Endothelial cell of umbilical vein (primary cell): ENCODE measurements around the gene STARD13. TPM values are rescaled to one million over a fixed set of nuclear protein-coding genes. Genes with fewer than 3 reads are reported as not detected.

Experiments used
- BruUV-seq: library from RNA; stranded (reverse); fragments of 400-500 nt; replicated peaks from 2 replicates; lab custom pipeline; 2021; lab: Mats Ljungman, UMichigan
- CTCF ChIA-PET: fragments of 300-600, 350-600 bp; sonication (Branson Sonifier 250); formaldehyde crosslinking; loops from one replicate; lab custom pipeline; 2021; ENCODE audit warnings: antibody characterized with exemption, inconsistent platforms; lab: Charles Lee
- POLR2A ChIA-PET: fragments of 300-600, 350-600 bp; sonication (Branson Sonifier 250); formaldehyde crosslinking; loops from one replicate; lab custom pipeline; 2021; ENCODE audit warnings: antibody characterized with exemption, inconsistent platforms; lab: Charles Lee
- DNase-seq: peaks from one replicate; pipeline ENCODE4 v3.0.0-alpha.2; 2011; ENCODE audit warnings: low read depth, low spot score
- FAIRE-seq: peaks from 2 replicates; lab custom pipeline; 2011; peaks lifted over from hg19 to GRCh38; lab: Jason Lieb, UNC
- H2AFZ ChIP-seq: 2 replicates; pipeline ENCODE4 v1.6.0; 2012; ENCODE audit warnings: low read depth, low read length, control low read depth, inconsistent platforms
- H3K27ac ChIP-seq: 2 replicates; pipeline ENCODE4 v1.5.1; 2011; ENCODE audit warnings: low read depth, mild to moderate bottlenecking, control low read depth, low read length, moderate library complexity; ENCODE audit not compliant: insufficient read depth
- H3K27me3 ChIP-seq, 2 experiments: 2 replicates each; pipeline versions ENCODE4 v1.6.0 to v1.6.1; 2011; ENCODE audit warnings: low read length in 2 of 2, mixed read lengths in 1 of 2; ENCODE audit not compliant: control insufficient read depth in 2 of 2, insufficient read depth in 2 of 2
- H3K36me3 ChIP-seq, 2 experiments: 2 replicates in 1 of 2; 3 replicates in 1 of 2; pipeline ENCODE4 v1.5.1; 2011; ENCODE audit warnings: low read length in 2 of 2, mild to moderate bottlenecking in 1 of 2, moderate library complexity in 1 of 2; ENCODE audit not compliant: control insufficient read depth in 2 of 2, insufficient read depth in 2 of 2; ENCODE audit errors: extremely low read depth in 1 of 2
- H3K4me1 ChIP-seq: 3 replicates; pipeline ENCODE4 v1.5.1; 2011; ENCODE audit warnings: mild to moderate bottlenecking, low read length; ENCODE audit not compliant: control insufficient read depth, insufficient read depth; ENCODE audit errors: extremely low read depth
- H3K4me2 ChIP-seq: 2 replicates; pipeline ENCODE4 v1.6.1; 2011; ENCODE audit warnings: low read length, control low read depth, mixed read lengths; ENCODE audit not compliant: insufficient read depth
- H3K4me3 ChIP-seq, 3 experiments: fragments of 200-600 bp in 1 of 3; sonication (generic), shearing (Covaris generic) in 1 of 3; replicated peaks in 1 of 3; 2 replicates each; pipeline ENCODE4 v1.5.1; 2011 to 2016; ENCODE audit warnings: control low read depth in 3 of 3, low read length in 3 of 3, mild to moderate bottlenecking in 2 of 3, inconsistent platforms in 1 of 3, low read depth in 1 of 3, moderate library complexity in 1 of 3; ENCODE audit not compliant: insufficient read depth in 1 of 3
- H3K79me2 ChIP-seq: 2 replicates; pipeline ENCODE4 v1.6.0; 2012; ENCODE audit warnings: low read length, inconsistent platforms; ENCODE audit not compliant: control insufficient read depth, insufficient read depth
- H3K9ac ChIP-seq: replicated peaks from 2 replicates; pipeline ENCODE3; 2011; ENCODE audit warnings: low read length, control low read depth; ENCODE audit not compliant: insufficient read depth; ENCODE audit errors: extremely low read depth
- H3K9me1 ChIP-seq: replicated peaks from 3 replicates; pipeline ENCODE4 v1.6.0; 2011; ENCODE audit warnings: mild to moderate bottlenecking, low read length; ENCODE audit not compliant: control insufficient read depth, insufficient read depth; ENCODE audit errors: extremely low read depth
- H3K9me3 ChIP-seq: replicated peaks from 2 replicates; pipeline ENCODE4 v1.5.1; 2012; ENCODE audit warnings: low read length, inconsistent platforms; ENCODE audit not compliant: control insufficient read depth, insufficient read depth
- H4K20me1 ChIP-seq: replicated peaks from 2 replicates; pipeline ENCODE3; 2011; ENCODE audit warnings: mild to moderate bottlenecking, low read length; ENCODE audit not compliant: control insufficient read depth, insufficient read depth; ENCODE audit errors: extremely low read depth
- EZH2 ChIP-seq: IDR thresholded peaks from 2 replicates; pipeline ENCODE4 v1.6.1; 2012; ENCODE audit warnings: borderline replicate concordance, low read depth, mild to moderate bottlenecking, moderate library complexity, low read length, inconsistent platforms; ENCODE audit not compliant: severe bottlenecking
- FOS ChIP-seq: IDR thresholded peaks from 2 replicates; pipeline ENCODE4 v1.6.1; 2011; ENCODE audit warnings: mild to moderate bottlenecking, low read length, moderate library complexity, borderline replicate concordance; ENCODE audit not compliant: insufficient read depth
- GATA2 ChIP-seq: IDR thresholded peaks from 2 replicates; pipeline ENCODE4 v1.7.0; 2011; ENCODE audit warnings: low read depth, mild to moderate bottlenecking, moderate library complexity, mixed read lengths, low read length; ENCODE audit not compliant: insufficient read length, insufficient read depth
- JUN ChIP-seq: IDR thresholded peaks from 2 replicates; pipeline ENCODE4 v1.6.1; 2011; ENCODE audit warnings: borderline replicate concordance, low read depth; ENCODE audit not compliant: insufficient read length, insufficient read depth
- MYC ChIP-seq: IDR thresholded peaks from one replicate; pipeline ENCODE4 v1.6.1; 2011; ENCODE audit warnings: mild to moderate bottlenecking, low read depth, low read length
- POLR2A ChIP-seq: IDR thresholded peaks from 2 replicates; pipeline ENCODE4 v1.6.1; 2012; ENCODE audit warnings: low read depth, mild to moderate bottlenecking, control low read depth, low read length
- POLR2AphosphoS5 ChIP-seq: IDR thresholded peaks from 2 replicates; pipeline ENCODE4 v1.6.1; 2012; ENCODE audit warnings: low read depth, mild to moderate bottlenecking, control low read depth, low read length, moderate library complexity; ENCODE audit not compliant: insufficient read depth
- dilution Hi-C: fragments of 300-500 bp; cut with MboI; formaldehyde crosslinking; loops from one replicate; pipeline ENCODE4 v1.15.0; 2019; ENCODE audit warnings: low sequenced_read_pairs; ENCODE audit not compliant: extremely low pct_ligation_motif_present
- intact Hi-C: fragments of 100-400 bp; cut with micrococcal nuclease; formaldehyde crosslinking; loops from one replicate; pipeline ENCODE4 v1.10.0; 2022
- polyA plus RNA-seq, 4 experiments: library from polyadenylated mRNA; depleted of rRNA in 3 of 4; stranded (reverse) in 3 of 4; unstranded in 1 of 4; fragments of >200 nt; gene quantifications; 2 replicates each; pipeline versions ENCODE4 v1.2.1 to v1.2.3, GENCODE V29; 2011 to 2012; ENCODE audit warnings: missing spikeins in 1 of 4
- total RNA-seq: library from RNA; stranded (reverse); gene quantifications from 2 replicates; pipeline ENCODE4 v1.2.3, GENCODE V29; 2021
- TF ChIP-seq, protein P1 (sequence below): IDR thresholded peaks from 2 replicates; pipeline ENCODE4 v1.6.1; 2011; ENCODE audit not compliant: insufficient read depth, insufficient read length
- TF ChIP-seq, protein P2 (sequence below), 2 donors: IDR thresholded peaks; 1 replicate in 1 of 2; 2 replicates in 1 of 2; pipeline ENCODE4 v1.5.1; 2011; ENCODE audit warnings: low read length in 2 of 2, mild to moderate bottlenecking in 2 of 2, moderate library complexity in 2 of 2, control low read depth in 1 of 2, inconsistent platforms in 1 of 2, low read depth in 1 of 2; ENCODE audit not compliant: insufficient read depth in 1 of 2; ENCODE audit errors: extremely low read depth in 1 of 2

STARD13 gene
- total and polyA plus RNA-seq, 2 donors (not counting 3 experiments of a cell fraction or from before 2014, with no cell fraction given) = 11.0 to 47.7 TPM

DNA sequence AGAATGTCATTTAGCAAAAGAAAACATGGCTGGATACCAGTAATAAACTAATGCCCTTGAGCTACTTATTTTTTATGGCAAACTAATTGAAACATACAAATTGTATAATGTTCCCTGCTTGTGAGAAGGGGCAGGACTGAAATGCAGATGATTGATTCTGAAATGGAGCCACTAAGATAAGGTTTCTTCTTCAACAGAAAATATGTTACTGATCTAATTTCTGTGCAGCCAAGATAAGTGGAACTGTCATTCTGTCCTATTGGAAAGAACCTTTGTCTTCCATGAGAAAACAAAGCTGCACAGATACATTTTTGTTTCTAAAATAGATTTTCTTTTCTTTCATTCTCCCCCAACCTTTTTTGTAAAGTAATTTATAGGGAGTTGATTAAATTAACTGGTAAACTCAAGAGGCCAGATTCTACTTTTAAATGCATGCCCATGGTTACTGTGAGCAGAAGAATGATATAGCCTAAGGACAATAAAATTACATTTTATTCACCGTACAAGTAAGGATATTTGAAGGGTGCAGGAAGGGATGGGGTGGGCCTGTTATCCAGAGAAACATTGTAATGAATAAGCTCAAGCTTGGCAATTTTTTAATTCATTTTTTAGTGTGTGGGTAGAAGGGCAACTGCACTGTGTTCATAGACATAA is 39.9 kb downstream of the STARD13 start:
- H3K4me3 ChIP-seq = no peak overlapping the region
- no peak overlapping the region for H3K27ac ChIP-seq
- H3K79me2 ChIP-seq = peaks cover 80% of the 10 kb centered on the region
- H2AFZ ChIP-seq = no peak overlapping the region
- no peak for DNase-seq
- peaks cover 0 to 2% of the 10 kb centered on the region in 2 experiments for H3K36me3 ChIP-seq
- ChIA-PET POLR2A (no interaction called here), CTCF (interaction anchor here (0.6 to 1.4 kb wide), 3 partner anchors 16 to 297 kb away, joined by 3 to 4 read pairs (median 3); no protein-coding TSS in a partner anchor)
- H3K9ac ChIP-seq = no peak overlapping the region
- intact Hi-C loops = no loop called here
- dilution Hi-C loops = no loop called here
- no peaks in the 10 kb centered on the region for H3K9me3 ChIP-seq
- no peak for FAIRE-seq
- TF ChIP-seq POLR2A = no peak
- TF ChIP-seq, protein P1, sequence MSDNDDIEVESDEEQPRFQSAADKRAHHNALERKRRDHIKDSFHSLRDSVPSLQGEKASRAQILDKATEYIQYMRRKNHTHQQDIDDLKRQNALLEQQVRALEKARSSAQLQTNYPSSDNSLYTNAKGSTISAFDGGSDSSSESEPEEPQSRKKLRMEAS = no peak
- no peak for TF ChIP-seq MYC
- no peak for TF ChIP-seq FOS
- no peak for TF ChIP-seq POLR2AphosphoS5
- TF ChIP-seq EZH2 = no peak
- no peak for TF ChIP-seq GATA2
- TF ChIP-seq JUN = no peak
- TF ChIP-seq, protein P2, sequence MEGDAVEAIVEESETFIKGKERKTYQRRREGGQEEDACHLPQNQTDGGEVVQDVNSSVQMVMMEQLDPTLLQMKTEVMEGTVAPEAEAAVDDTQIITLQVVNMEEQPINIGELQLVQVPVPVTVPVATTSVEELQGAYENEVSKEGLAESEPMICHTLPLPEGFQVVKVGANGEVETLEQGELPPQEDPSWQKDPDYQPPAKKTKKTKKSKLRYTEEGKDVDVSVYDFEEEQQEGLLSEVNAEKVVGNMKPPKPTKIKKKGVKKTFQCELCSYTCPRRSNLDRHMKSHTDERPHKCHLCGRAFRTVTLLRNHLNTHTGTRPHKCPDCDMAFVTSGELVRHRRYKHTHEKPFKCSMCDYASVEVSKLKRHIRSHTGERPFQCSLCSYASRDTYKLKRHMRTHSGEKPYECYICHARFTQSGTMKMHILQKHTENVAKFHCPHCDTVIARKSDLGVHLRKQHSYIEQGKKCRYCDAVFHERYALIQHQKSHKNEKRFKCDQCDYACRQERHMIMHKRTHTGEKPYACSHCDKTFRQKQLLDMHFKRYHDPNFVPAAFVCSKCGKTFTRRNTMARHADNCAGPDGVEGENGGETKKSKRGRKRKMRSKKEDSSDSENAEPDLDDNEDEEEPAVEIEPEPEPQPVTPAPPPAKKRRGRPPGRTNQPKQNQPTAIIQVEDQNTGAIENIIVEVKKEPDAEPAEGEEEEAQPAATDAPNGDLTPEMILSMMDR (IDR thresholded peaks at IDR 0.05; ENCODE audit: extremely low read depth in 1 of 2, insufficient read depth in 1 of 2, low read depth in 1 of 2, low read length in 2 of 2) = no peak
- no peak overlapping the region for H3K4me2 ChIP-seq
- BruUV-seq = no TSS peak
- no peaks in the 10 kb centered on the region for H3K9me1 ChIP-seq
- no peaks in the 10 kb centered on the region for H4K20me1 ChIP-seq
- H3K4me1 ChIP-seq = peaks cover 28% of the 10 kb centered on the region
- H3K27me3 ChIP-seq = no peaks in the 10 kb centered on the region
